Uterus (tissue), 4 donors: ENCODE data around the gene CFAP251. TPM values are rescaled to one million over a fixed set of nuclear protein-coding genes. Genes with fewer than 3 reads are reported as not detected.

Experiments
- DNase-seq, 2 donors: peaks; one replicate each; pipeline ENCODE4 v3.0.0-alpha.2; 2019 to 2020
- H3K27ac ChIP-seq, 2 donors: fragments of 200-600 bp; sonication (generic); 1 replicate in 1 of 2; 2 replicates in 1 of 2; pipeline ENCODE4 v1.5.1; 2016 to 2018
- H3K27me3 ChIP-seq, 2 donors: fragments of 200-600 bp; sonication (generic); one replicate each; pipeline ENCODE4 v1.5.1; 2018 to 2019; ENCODE audit warnings: control low read depth in 1 of 2
- H3K36me3 ChIP-seq, 2 donors: fragments of 200-600 bp; sonication (generic); one replicate each; pipeline ENCODE4 v1.5.1; 2019; ENCODE audit warnings: control low read depth in 1 of 2
- H3K4me1 ChIP-seq, 2 donors: fragments of 200-600 bp; sonication (generic); one replicate each; pipeline ENCODE4 v1.5.1; 2018 to 2019; ENCODE audit warnings: control low read depth in 1 of 2
- H3K4me3 ChIP-seq, 2 donors: fragments of 200-600 bp; sonication (generic); 1 replicate in 1 of 2; 2 replicates in 1 of 2; pipeline ENCODE4 v1.5.1; 2018 to 2019; ENCODE audit warnings: mild to moderate bottlenecking in 1 of 2
- H3K9me3 ChIP-seq, 2 donors: fragments of 200-600 bp; sonication (generic); one replicate each; pipeline ENCODE4 v1.5.1; 2019; ENCODE audit warnings: control low read depth in 1 of 2
- CTCF ChIP-seq, 4 experiments: fragments of 200-600 bp in 2 of 4; fragments of 450-650 bp in 2 of 4; sonication (generic) in 2 of 4; IDR thresholded peaks; one replicate each; pipeline ENCODE4 v1.5.1; 2016 to 2019; ENCODE audit warnings: antibody characterized with exemption in 4 of 4, mild to moderate bottlenecking in 2 of 4, moderate library complexity in 1 of 4
- POLR2A ChIP-seq, 2 donors: fragments of 450-650 bp; IDR thresholded peaks; one replicate each; pipeline ENCODE4 v1.6.1; 2016; ENCODE audit warnings: antibody characterized with exemption in 2 of 2, mild to moderate bottlenecking in 1 of 2, moderate library complexity in 1 of 2
- intact Hi-C: fragments of 100-400 bp; cut with DNase I; formaldehyde crosslinking; loops from one replicate; pipeline ENCODE4 v1.15.1; 2023; ENCODE audit warnings: low total_unique reads
- total RNA-seq, 4 donors: library from RNA; depleted of rRNA in 3 of 4; stranded (reverse); fragments of >200 nt in 3 of 4; gene quantifications; one replicate each; pipeline versions ENCODE4 v1.1.0 to v1.2.4, GENCODE V29; 2014 to 2023
- donor health status: DM: yes; HTN: yes; CAD: no.

Gene CFAP251
- total RNA-seq, 4 donors from 2014 or later: 5.9 to 135 (median 12.7) TPM

- TF ChIP-seq CTCF (IDR thresholded peaks at IDR 0.05): no peak
- TF ChIP-seq POLR2A (IDR thresholded peaks at IDR 0.05): no peak
- Histone ChIP-seq H3K4me3 (no peak overlapping the region), H3K27me3 (no peaks in the 10 kb centered on the region), H3K4me1 (no peaks in the 10 kb centered on the region), H3K36me3 (no peaks in the 10 kb centered on the region), H3K9me3 (no peaks in the 10 kb centered on the region), H3K27ac (no peak overlapping the region)
- intact Hi-C loops: no loop called here
- DNase-seq: no peak
These were observed 28.1 kb downstream of the CFAP251 start for GRCh38 chr12:121946313-121947025.

GRCh38 chr12:121947981-121948380 is 29.6 kb downstream of the CFAP251 start:
- Histone ChIP-seq H3K36me3 (no peaks in the 10 kb centered on the region), H3K4me3 (no peak overlapping the region), H3K9me3 (no peaks in the 10 kb centered on the region), H3K27me3 (no peaks in the 10 kb centered on the region), H3K27ac (no peak overlapping the region), H3K4me1 (no peaks in the 10 kb centered on the region)
- TF ChIP-seq CTCF (IDR thresholded peaks at IDR 0.05) (no peak), POLR2A (IDR thresholded peaks at IDR 0.05) (no peak)
- no peak for DNase-seq
- intact Hi-C loops: no loop called here

GRCh38 chr12:121949648-121950397 is 31.4 kb downstream of the CFAP251 start:
- Histone ChIP-seq H3K27ac (no peak overlapping the region), H3K4me1 (no peaks in the 10 kb centered on the region), H3K27me3 (no peaks in the 10 kb centered on the region), H3K9me3 (no peaks in the 10 kb centered on the region), H3K4me3 (no peak overlapping the region), H3K36me3 (no peaks in the 10 kb centered on the region)
- TF ChIP-seq POLR2A (IDR thresholded peaks at IDR 0.05): no peak
- TF ChIP-seq CTCF (IDR thresholded peaks at IDR 0.05): no peak
- DNase-seq: no peak
- intact Hi-C loops: no loop called here

- Histone ChIP-seq H3K9me3 (no peaks in the 10 kb centered on the region), H3K4me3 (no peak overlapping the region), H3K27ac (no peak overlapping the region), H3K4me1 (no peaks in the 10 kb centered on the region), H3K27me3 (no peaks in the 10 kb centered on the region), H3K36me3 (no peaks in the 10 kb centered on the region)
- intact Hi-C loops: no loop called here
- TF ChIP-seq CTCF (IDR thresholded peaks at IDR 0.05): no peak
- no peak for TF ChIP-seq POLR2A (IDR thresholded peaks at IDR 0.05)
- no peak for DNase-seq
These were observed 34.8 kb downstream of the CFAP251 start for GRCh38 chr12:121953117-121953692.

DNA sequence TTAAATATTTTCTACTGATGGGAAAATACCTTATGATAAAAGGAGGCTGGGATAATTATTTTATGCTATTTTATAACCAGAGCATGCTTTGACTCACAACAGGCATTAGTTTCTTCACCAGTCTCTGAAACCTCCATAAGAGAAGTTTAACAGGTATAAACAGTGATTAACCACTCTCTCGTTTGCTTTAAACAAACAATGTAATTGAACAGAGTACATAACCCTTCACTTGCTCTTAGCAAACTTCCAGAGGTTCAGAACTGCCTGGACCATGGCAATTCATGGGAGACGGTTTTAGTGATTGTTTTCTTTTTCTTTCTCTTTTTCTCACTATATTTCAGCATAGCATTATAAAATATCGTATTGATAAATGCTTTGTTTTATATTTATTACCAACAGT is 35.3 kb downstream of the CFAP251 start:
- intact Hi-C loops: no loop called here

More for the DNA sequence above, 35.3 kb downstream of the CFAP251 start:
- Histone ChIP-seq H3K36me3 (no peaks in the 10 kb centered on the region), H3K4me1 (no peaks in the 10 kb centered on the region), H3K27ac (no peak overlapping the region), H3K9me3 (no peaks in the 10 kb centered on the region), H3K27me3 (no peaks in the 10 kb centered on the region), H3K4me3 (no peak overlapping the region)
- TF ChIP-seq CTCF (IDR thresholded peaks at IDR 0.05) (no peak), POLR2A (IDR thresholded peaks at IDR 0.05) (no peak)
- DNase-seq: no peak
